ENCODE measurements around the gene IFFO2.

GRCh38 chr1:18973446-18973955 lies 17.0 kb upstream of the IFFO2 start:
- TF ChIP-seq POLR2AphosphoS5 (IDR thresholded peaks at IDR 0.05; ENCODE audit: insufficient read depth in 1 of 2, low read depth in 1 of 2): no peak
- TF ChIP-seq CTCF (IDR thresholded peaks at IDR 0.05): no peak
